HL-60/S4 (cell line): ENCODE data around the gene COL23A1.

Source experiments
- in situ Hi-C: fragments of 300-500 bp; cut with MboI; formaldehyde crosslinking; loops from 2 replicates; pipeline ENCODE4 v1.14.3; 2022; ENCODE audit warnings: low sequenced_read_pairs

Gene COL23A1

DNA sequence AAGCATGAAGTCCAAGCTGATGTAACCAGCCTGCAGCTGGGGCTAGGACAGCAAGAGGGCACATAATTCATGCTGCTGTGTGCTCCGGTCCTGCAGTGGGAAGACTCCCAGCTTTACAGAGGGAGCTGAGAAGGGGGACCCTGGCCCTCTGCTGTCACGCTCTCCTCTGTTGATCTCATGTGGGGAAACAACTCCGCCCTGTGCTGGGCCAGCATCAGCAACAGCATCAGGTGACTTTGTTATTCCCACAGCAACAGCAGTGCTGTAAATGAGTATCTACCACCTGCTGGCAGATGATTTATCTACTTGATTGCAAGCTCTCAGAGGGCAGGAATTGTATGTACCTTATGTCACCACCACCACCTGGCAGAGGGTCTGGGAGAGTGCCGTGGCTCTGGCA is 176.2 kb downstream of the COL23A1 start:
- in situ Hi-C loops = no loop called here

- in situ Hi-C loops = no loop called here
These were observed 179.1 kb downstream of the COL23A1 start for GRCh38 chr5:178411083-178411482.

DNA sequence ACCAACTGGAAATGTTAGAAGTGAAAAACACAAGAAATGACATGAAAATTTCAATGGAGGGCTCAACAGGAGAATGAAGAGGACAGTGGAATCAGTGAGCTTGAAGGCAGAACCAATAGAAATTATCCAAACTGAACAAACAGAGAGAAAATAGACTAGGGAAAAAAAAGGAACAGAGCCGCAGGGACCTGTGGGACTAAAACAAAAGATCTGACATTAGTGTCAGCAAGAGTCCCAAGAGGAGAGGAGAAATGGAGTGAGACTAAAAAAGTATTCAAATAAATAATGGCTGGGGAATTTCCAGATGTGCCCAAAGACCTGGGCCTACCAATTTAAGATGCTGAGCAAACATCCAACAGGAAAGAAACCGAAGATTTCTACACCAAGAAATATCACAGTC is 182.5 kb downstream of the COL23A1 start:
- in situ Hi-C loops = no loop called here

DNA sequence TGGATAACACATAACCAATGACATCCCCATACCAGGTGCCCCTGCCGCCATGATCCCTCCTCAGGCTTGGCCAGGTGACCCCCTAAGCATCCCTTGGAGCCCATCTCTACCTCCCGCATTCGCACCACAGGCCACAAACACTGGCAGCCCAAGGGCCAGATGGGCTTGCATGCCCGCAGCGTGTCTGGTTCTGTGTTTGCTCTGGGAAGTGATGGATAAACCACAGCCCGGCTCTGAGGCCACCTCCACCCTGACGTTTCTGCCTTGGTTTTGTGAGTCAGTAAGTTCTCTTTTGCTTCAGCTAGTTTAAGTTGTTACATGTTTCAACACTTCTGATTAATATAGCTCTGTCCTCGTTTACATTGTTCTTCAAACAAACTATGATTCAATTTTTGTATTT is 185.2 kb downstream of the COL23A1 start:
- in situ Hi-C loops = no loop called here

- in situ Hi-C loops = no loop called here
These were observed 186.1 kb downstream of the COL23A1 start for GRCh38 chr5:178403956-178404600.

- in situ Hi-C loops = no loop called here
These were observed 186.8 kb downstream of the COL23A1 start for GRCh38 chr5:178403351-178403750.

GRCh38 chr5:178399701-178400095 is 190.5 kb downstream of the COL23A1 start:
- in situ Hi-C loops = no loop called here

GRCh38 chr5:178398901-178399700 is 191.1 kb downstream of the COL23A1 start:
- in situ Hi-C loops = no loop called here

GRCh38 chr5:178396796-178397720 is 193.1 kb downstream of the COL23A1 start:
- in situ Hi-C loops = no loop called here

DNA sequence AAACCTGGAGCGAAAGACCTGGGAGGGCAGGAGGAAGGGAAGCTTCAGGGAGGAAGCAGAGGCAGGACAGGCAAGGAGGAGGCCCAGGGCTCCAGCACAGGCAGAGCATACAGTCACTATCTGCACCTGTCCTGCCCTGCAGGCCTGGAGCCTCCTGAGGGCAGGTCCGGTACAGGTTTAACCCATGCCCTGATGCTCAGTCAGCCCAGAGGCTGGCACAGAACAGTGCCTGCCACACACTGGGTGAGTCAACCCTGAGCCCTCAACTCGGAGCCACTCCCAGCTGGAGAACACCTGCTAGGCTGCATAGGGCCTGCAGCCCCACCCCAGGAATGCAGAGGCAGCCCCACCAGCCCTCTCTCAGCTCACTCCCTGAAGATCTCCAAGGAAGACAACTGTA is 196.1 kb downstream of the COL23A1 start:
- in situ Hi-C loops = no loop called here

DNA sequence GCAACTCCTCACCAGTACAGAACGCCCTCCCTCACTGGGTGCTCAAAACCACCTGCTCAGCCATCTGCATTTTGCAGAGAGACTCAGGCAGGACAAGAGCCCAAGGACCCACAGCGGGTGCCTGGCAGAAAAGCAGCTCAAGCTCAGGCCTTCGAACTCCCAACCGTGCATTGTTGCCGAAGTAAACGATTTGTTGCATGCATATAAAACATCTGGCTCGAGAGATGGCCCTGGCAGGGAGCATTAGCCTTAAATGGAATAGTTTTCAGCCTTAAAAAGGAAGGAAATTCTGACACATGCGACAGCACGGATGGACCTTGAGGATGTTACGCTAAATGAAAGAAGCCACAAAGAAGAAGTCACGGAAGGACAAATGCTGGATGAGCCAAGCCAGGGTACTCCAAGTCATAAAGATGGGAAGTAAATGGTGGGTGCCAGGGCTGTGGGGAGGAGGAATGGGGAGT is 197.2 kb downstream of the COL23A1 start:
- in situ Hi-C loops = no loop called here

DNA sequence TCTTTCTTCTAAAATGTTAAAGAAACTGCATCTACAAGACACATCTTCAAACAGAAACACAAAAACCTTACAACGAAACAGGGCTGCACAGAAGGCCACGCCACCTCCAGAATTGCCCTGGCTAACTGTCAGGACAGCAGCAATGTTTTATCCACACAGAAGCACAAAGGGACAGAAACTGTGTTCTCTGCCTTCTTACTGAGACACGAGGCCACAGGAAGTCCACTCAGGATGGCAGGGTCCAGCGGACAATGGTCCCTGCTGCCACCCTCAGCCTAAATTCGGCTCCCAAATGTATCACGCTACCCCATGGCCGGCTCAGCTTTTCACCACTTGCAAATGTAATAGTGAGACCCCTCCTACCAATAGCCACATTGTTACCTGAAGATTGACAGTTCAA is 197.8 kb downstream of the COL23A1 start:
- in situ Hi-C loops = no loop called here

DNA sequence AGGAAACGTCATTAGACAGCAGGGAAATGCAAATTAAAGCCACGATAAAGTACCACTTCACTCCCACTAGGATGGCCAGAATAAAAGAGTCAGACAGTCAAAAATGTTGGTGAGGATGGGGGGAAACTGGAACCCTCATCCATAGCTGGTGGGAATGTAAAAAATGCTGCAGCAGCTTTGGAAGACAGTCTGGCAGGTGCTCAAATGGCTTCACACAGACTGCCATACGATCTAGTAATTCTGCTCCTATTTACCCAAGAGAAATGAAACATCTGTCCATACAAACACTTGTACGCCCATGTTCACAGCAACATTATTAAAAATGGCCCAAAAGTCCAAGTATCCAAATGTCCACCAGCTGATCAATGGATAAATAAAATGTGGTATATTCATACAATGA is 198.7 kb downstream of the COL23A1 start:
- in situ Hi-C loops = no loop called here

- in situ Hi-C loops = no loop called here
These were observed 200.4 kb downstream of the COL23A1 start for GRCh38 chr5:178389796-178390195.

GRCh38 chr5:178389026-178389729 is 201.0 kb downstream of the COL23A1 start:
- in situ Hi-C loops = no loop called here

DNA sequence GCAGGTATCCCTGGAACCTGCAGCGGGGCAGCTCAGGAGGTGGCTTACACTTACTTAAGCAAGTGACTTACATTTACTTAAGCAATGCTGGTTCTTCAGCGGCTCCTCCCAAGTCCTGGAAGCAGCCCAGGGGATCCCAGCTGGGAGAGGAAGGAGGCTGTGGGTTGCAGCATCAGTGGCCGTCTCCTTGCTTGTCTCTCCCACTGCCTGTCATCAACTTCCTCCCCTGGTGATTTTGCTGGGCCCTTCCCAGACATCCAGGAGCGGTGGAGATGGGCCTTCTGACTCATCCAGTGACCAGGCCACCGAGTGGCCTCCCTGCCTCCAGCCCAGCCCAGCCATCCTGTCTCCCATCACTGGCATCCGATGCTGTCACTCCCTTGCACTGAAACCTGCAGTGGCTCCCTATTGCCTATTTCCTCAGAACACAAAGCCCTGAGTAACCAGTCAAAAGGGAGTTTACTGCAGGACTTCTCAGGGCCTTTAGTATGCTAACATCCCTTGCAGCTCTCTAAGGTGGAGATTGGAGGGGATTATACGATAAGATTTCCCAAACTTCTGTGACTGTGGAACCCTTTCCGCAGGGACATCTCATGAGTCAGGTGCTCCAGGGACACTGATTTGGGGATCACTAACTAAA is 201.7 kb downstream of the COL23A1 start:
- in situ Hi-C loops = no loop called here

- in situ Hi-C loops = no loop called here
These were observed 202.4 kb downstream of the COL23A1 start for GRCh38 chr5:178387856-178388190.

DNA sequence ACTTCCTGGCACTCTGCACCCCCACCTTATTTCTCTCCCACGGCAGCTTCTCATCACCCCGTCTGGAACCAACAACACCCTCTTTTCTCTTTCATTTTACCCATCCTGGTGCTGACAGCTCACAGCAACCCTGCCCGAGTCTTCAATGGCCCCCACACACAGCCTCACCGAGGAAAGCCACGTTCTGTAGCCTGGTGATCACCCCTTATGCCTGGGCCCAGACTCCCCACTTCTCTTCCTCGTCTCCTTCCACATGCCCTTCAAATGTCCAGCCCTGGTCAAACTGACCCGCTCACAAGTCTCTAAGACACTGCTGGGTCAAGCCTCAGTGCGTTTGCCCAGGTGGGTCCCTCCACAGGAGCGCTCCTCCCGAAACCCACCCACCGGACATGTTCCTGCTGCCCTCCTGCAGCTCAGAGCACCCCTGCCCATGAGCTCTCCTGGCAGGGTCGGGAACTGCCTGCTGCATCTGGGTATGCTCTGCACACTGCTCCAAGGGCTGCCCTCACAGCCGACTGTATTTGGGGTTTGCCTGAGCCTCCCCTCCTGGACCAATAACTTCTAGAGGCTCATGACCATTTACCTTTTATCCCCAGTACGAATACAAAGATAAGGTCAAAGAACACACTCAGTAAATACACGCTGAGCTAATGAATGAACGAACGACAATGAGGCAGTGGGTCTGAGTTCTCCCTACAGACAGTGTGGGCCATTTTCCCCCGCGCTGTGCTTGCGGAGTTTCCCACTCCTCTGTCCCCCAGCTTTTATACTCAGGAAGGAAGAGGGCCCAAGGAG is 202.9 kb downstream of the COL23A1 start:
- in situ Hi-C loops = no loop called here

DNA sequence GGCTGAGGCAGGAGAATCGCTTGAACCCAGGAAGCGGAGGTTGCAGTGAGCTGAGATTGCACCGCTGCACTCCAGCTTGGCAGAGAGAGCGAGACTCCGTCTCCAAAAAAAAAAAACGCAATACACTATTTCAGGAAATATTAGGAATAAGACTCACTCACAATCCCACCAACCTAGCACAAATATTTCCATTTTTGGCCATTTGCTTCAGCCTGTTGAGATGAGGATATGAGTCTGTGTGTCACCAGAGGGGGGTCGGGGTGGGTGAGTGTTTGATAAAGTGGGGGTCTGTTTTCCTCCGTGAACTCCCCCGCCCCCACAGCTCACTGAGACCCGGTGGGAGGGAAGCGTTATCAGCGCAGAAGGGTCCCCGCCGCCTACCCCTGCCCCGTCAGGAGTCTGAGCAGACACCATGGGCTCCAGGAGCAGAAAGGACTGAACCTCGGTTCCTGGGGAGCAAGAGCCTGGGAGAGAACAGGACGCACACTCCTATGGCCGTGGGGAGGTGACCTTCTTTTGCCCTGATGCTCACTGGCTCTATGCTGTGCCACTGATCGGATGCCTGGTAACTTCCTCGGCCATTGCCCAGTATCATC is 203.8 kb downstream of the COL23A1 start:
- in situ Hi-C loops = no loop called here
